ENCODE data around the gene PELI2.

GRCh38 chr14:56198438-56198837 is 80.2 kb downstream of the PELI2 start:
- TF ChIP-seq, protein P1, sequence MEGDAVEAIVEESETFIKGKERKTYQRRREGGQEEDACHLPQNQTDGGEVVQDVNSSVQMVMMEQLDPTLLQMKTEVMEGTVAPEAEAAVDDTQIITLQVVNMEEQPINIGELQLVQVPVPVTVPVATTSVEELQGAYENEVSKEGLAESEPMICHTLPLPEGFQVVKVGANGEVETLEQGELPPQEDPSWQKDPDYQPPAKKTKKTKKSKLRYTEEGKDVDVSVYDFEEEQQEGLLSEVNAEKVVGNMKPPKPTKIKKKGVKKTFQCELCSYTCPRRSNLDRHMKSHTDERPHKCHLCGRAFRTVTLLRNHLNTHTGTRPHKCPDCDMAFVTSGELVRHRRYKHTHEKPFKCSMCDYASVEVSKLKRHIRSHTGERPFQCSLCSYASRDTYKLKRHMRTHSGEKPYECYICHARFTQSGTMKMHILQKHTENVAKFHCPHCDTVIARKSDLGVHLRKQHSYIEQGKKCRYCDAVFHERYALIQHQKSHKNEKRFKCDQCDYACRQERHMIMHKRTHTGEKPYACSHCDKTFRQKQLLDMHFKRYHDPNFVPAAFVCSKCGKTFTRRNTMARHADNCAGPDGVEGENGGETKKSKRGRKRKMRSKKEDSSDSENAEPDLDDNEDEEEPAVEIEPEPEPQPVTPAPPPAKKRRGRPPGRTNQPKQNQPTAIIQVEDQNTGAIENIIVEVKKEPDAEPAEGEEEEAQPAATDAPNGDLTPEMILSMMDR (optimal IDR thresholded peaks at IDR 0.05 in 1 of 3, IDR thresholded peaks at IDR 0.05 in 1 of 3, conservative IDR thresholded peaks at IDR 0.05 in 1 of 3; ENCODE audit: extremely low read depth in 1 of 3, insufficient read depth in 2 of 3, low read length in 3 of 3): no peak
- TF ChIP-seq EZH2 (IDR thresholded peaks at IDR 0.05; ENCODE audit: low read length): no peak

Measured in keratinocyte (primary cell).